ENCODE data around the gene NEDD9. TPM values are rescaled to one million over a fixed set of nuclear protein-coding genes. Genes with fewer than 3 reads are reported as not detected.

The NEDD9 gene
- polyA plus RNA-seq, 1 donor (not counting 4 experiments of a cell fraction or from before 2014, with no cell fraction given): 3.3 TPM

DNA sequence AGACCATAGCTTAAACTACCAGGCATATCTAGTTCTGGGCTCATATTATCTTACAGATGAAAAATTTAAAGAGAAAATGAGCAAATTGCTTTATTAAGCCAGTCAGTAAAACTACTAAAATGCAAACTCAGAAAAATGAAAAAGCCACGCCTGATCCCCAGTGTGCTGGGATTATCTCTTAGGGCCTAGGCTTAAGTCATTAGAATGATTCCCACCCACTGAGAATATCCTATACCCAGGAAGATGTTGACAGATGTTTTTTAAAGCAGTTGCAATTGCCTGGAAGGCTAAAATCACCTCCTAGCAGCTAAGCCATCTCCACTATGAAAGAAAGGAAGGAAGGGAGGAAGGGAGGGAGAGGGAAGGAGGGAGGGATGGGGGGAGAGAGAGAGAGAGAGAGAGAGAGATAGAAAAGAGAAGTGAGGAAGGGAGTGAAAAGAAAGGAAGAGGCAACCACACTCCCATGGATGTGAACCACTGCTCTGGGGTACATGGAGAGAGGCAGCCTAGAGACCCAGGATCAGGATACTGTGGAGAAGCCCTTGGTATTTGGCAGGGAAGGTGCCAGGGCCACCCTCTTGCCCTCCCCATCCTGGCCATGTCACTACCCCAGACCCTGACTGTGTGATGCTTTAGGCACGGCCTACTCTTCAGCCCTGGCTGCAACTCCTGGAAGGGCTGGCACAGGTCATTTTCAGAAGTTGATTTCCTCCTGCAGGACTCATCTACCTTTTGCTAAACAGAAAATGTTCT lies 21.9 kb downstream of the NEDD9 start:
- Histone ChIP-seq H3K79me2 (ENCODE audit: control insufficient read depth, insufficient read depth, low read length) (no peaks in the 10 kb centered on the region), H3K27me3 (ENCODE audit: control insufficient read depth, extremely low read depth, insufficient read depth, low read length) (no peaks in the 10 kb centered on the region), H4K20me1 (ENCODE audit: control insufficient read depth, extremely low read depth, insufficient read depth, low read length) (no peaks in the 10 kb centered on the region), H3K36me3 (ENCODE audit: control insufficient read depth in 2 of 2, extremely low read depth in 1 of 2, insufficient read depth in 2 of 2, low read length in 2 of 2) (no peaks in the 10 kb centered on the region), H3K9ac (ENCODE audit: control insufficient read depth, extremely low read depth, insufficient read depth, low read length) (no peak overlapping the region), H3K9me1 (ENCODE audit: control insufficient read depth, extremely low read depth, insufficient read depth, low read length) (no peaks in the 10 kb centered on the region), H2AFZ (ENCODE audit: control insufficient read depth, low read length) (no peak overlapping the region), H3K9me3 (ENCODE audit: control insufficient read depth, low read depth, low read length) (no peaks in the 10 kb centered on the region), H3K4me3 (ENCODE audit: control insufficient read depth in 2 of 3, extremely low read depth in 1 of 3, insufficient read depth in 2 of 3, low read depth in 1 of 3, low read length in 3 of 3) (no peak overlapping the region), H3K4me1 (ENCODE audit: control insufficient read depth, extremely low read depth, insufficient read depth, low read length) (peaks cover 52% of the 10 kb centered on the region), H3K4me2 (ENCODE audit: control insufficient read depth, extremely low read depth, insufficient read depth, low read depth, low read length) (no peak overlapping the region), H3K27ac (ENCODE audit: control insufficient read depth, insufficient read depth, low read length) (peak overlapping the region; percentile 27)
- dilution Hi-C loops (cut with MboI; ENCODE audit: extremely low pct_ligation_motif_present, low sequenced_read_pairs): no loop called here
- DNase-seq (ENCODE audit: low read depth, low spot score) (no peak), FAIRE-seq (no peak)
- TF ChIP-seq, protein P1, sequence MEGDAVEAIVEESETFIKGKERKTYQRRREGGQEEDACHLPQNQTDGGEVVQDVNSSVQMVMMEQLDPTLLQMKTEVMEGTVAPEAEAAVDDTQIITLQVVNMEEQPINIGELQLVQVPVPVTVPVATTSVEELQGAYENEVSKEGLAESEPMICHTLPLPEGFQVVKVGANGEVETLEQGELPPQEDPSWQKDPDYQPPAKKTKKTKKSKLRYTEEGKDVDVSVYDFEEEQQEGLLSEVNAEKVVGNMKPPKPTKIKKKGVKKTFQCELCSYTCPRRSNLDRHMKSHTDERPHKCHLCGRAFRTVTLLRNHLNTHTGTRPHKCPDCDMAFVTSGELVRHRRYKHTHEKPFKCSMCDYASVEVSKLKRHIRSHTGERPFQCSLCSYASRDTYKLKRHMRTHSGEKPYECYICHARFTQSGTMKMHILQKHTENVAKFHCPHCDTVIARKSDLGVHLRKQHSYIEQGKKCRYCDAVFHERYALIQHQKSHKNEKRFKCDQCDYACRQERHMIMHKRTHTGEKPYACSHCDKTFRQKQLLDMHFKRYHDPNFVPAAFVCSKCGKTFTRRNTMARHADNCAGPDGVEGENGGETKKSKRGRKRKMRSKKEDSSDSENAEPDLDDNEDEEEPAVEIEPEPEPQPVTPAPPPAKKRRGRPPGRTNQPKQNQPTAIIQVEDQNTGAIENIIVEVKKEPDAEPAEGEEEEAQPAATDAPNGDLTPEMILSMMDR (optimal IDR thresholded peaks at IDR 0.05 in 1 of 3, IDR thresholded peaks at IDR 0.05 in 1 of 3, conservative IDR thresholded peaks at IDR 0.05 in 1 of 3; ENCODE audit: extremely low read depth in 1 of 3, insufficient read depth in 2 of 3, low read length in 3 of 3): no peak

DNA sequence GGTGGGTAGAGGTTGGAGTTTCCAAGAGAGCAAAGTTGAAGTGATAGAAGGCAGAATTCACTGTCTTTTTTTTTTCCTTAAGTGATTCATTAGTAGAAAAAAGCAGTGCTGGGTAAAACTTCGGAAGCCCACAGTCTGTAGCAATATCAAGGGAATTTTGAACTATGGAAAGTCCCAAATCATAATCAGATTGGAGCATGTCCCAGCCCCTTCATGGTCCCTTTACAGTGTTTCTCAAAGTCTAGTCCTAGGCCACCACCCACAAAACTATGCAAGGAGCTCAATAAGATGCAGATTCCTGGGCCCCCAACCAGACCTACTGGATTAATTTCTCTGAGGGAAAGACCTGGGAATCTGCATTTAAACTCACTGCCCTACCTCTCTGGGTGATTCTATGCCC lies 22.6 kb downstream of the NEDD9 start:
- no peaks in the 10 kb centered on the region for H4K20me1 ChIP-seq (ENCODE audit: control insufficient read depth, extremely low read depth, insufficient read depth, low read length)
- no peak for DNase-seq (ENCODE audit: low read depth, low spot score)
- no peak for FAIRE-seq
- H3K36me3 ChIP-seq (ENCODE audit: control insufficient read depth in 2 of 2, extremely low read depth in 1 of 2, insufficient read depth in 2 of 2, low read length in 2 of 2): no peaks in the 10 kb centered on the region
- H3K79me2 ChIP-seq (ENCODE audit: control insufficient read depth, insufficient read depth, low read length): no peaks in the 10 kb centered on the region
- H3K4me3 ChIP-seq (ENCODE audit: control insufficient read depth in 2 of 3, extremely low read depth in 1 of 3, insufficient read depth in 2 of 3, low read depth in 1 of 3, low read length in 3 of 3): no peak overlapping the region
- TF ChIP-seq, protein P1 (optimal IDR thresholded peaks at IDR 0.05 in 1 of 3, IDR thresholded peaks at IDR 0.05 in 1 of 3, conservative IDR thresholded peaks at IDR 0.05 in 1 of 3; ENCODE audit: extremely low read depth in 1 of 3, insufficient read depth in 2 of 3, low read length in 3 of 3): no peak
- no peak for TF ChIP-seq EZH2 (IDR thresholded peaks at IDR 0.05; ENCODE audit: low read length)
- H3K9me1 ChIP-seq (ENCODE audit: control insufficient read depth, extremely low read depth, insufficient read depth, low read length): no peaks in the 10 kb centered on the region
- no peak overlapping the region for H2AFZ ChIP-seq (ENCODE audit: control insufficient read depth, low read length)
- H3K9ac ChIP-seq (ENCODE audit: control insufficient read depth, extremely low read depth, insufficient read depth, low read length): no peak overlapping the region
- peak overlapping the region; percentile 50 for H3K27ac ChIP-seq (ENCODE audit: control insufficient read depth, insufficient read depth, low read length)
- H3K27me3 ChIP-seq (ENCODE audit: control insufficient read depth, extremely low read depth, insufficient read depth, low read length): no peaks in the 10 kb centered on the region
- no peaks in the 10 kb centered on the region for H3K9me3 ChIP-seq (ENCODE audit: control insufficient read depth, low read depth, low read length)
- peaks cover 52% of the 10 kb centered on the region for H3K4me1 ChIP-seq (ENCODE audit: control insufficient read depth, extremely low read depth, insufficient read depth, low read length)
- dilution Hi-C loops (cut with MboI; ENCODE audit: extremely low pct_ligation_motif_present, low sequenced_read_pairs): no loop called here
- no peak overlapping the region for H3K4me2 ChIP-seq (ENCODE audit: control insufficient read depth, extremely low read depth, insufficient read depth, low read depth, low read length)
